ENCODE results near the gene ZDHHC12.

DNA sequence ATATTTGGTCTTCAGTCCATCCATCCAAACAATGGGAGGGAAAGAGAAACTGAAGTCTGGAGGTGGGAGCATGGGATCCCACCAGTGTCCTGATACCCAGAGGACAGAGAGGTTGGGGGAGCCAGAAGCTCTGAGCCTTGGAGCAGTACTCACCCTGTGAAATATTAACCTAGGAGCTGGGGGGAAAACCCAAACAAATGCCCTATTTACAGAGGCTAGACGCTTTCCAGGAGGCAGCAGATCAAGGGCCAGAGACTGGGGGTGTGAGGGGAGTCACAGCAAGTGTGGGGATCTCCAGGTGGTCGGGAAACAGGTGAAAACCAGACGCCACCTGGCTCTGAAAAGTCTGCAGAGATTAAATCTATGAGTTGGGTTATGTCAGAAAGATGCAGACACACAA, 41.6 kb upstream of the ZDHHC12 start:
- no peak for TF ChIP-seq POLR2A (IDR thresholded peaks at IDR 0.05)
- TF ChIP-seq, protein P1, sequence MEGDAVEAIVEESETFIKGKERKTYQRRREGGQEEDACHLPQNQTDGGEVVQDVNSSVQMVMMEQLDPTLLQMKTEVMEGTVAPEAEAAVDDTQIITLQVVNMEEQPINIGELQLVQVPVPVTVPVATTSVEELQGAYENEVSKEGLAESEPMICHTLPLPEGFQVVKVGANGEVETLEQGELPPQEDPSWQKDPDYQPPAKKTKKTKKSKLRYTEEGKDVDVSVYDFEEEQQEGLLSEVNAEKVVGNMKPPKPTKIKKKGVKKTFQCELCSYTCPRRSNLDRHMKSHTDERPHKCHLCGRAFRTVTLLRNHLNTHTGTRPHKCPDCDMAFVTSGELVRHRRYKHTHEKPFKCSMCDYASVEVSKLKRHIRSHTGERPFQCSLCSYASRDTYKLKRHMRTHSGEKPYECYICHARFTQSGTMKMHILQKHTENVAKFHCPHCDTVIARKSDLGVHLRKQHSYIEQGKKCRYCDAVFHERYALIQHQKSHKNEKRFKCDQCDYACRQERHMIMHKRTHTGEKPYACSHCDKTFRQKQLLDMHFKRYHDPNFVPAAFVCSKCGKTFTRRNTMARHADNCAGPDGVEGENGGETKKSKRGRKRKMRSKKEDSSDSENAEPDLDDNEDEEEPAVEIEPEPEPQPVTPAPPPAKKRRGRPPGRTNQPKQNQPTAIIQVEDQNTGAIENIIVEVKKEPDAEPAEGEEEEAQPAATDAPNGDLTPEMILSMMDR (IDR thresholded peaks at IDR 0.05) = no peak

All from testis (tissue), 2 donors.